Activated naive CD8-positive, alpha-beta T cell treated with anti-CD3 and anti-CD28 coated beads for 36 hours (primary cell): ENCODE results near the gene LRP5. TPM values are rescaled to one million over a fixed set of nuclear protein-coding genes. Genes with fewer than 3 reads are reported as not detected.

Source experiments
- DNase-seq: peaks from one replicate; pipeline ENCODE4 v3.0.0; 2021
- H3K27ac Mint-ChIP-seq: one replicate; pipeline ENCODE4 v1.8.0; 2022; ENCODE audit warnings: mild to moderate bottlenecking, moderate library complexity, mixed read lengths
- H3K27me3 Mint-ChIP-seq: one replicate; pipeline ENCODE4 v1.8.0; 2022; ENCODE audit warnings: mild to moderate bottlenecking, mixed read lengths
- H3K36me3 Mint-ChIP-seq: one replicate; pipeline ENCODE4 v1.8.0; 2021; ENCODE audit warnings: mild to moderate bottlenecking, mixed read lengths
- H3K4me1 Mint-ChIP-seq: one replicate; pipeline ENCODE4 v1.8.0; 2021; ENCODE audit warnings: mixed read lengths
- H3K4me3 Mint-ChIP-seq: one replicate; pipeline ENCODE4 v1.8.0; 2022; ENCODE audit warnings: mild to moderate bottlenecking, moderate library complexity, mixed read lengths
- H3K9me3 Mint-ChIP-seq: one replicate; pipeline ENCODE4 v1.8.0; 2022; ENCODE audit warnings: mixed read lengths
- total RNA-seq, 2 experiments: library from RNA; stranded (reverse); gene quantifications; one replicate each; pipeline ENCODE4 v1.2.3, GENCODE V29; 2021

Gene LRP5
- total RNA-seq, 2 experiments from 2014 or later, result 12.7 to 15.4 TPM

DNA sequence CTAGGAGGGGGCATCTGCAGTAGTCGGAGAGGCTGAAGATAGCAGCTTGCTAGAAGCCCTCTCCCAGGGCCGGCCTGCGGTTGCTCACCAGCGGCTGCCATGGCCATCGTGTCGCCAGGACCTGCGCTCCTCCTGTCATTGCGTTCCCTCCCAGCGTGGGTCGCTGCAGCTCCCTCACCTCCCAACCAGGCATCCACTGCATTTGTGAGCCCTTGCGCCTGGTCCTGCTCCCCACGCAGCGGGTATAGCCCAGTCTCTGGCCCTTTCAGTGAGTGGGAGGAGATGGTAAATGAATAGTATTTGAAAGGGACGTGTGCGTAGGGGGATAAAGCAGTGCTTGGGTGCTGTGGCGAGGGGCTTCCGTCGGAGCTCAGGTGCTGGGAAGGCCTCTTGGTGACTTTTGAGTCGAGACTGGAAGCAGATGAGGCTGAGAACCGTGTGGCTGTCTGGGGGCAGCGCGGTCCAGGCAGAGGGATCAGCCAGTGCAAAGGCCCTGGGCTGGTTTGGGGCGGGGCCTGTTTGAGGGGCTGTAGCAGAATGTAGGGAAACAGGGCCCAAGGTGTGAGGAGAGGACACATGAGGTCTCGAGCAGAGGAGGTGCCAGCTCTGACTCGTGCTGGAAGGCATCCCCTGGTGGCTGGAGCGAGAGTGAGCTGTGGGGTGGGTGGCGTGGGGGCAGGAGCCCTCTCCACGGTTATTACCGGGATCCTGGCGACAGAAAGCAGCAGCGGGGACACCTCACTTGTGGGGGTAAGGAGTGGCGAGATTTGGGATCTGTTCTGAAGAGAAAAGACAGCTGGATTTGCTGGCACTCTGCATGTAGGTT lies 39.3 kb downstream of the LRP5 start:
- Mint-ChIP-seq H3K36me3 (no peaks in the 10 kb centered on the region), H3K4me1 (no peaks in the 10 kb centered on the region), H3K4me3 (no peak overlapping the region), H3K27ac (no peak overlapping the region), H3K9me3 (no peaks in the 10 kb centered on the region), H3K27me3 (no peaks in the 10 kb centered on the region)
- no peak for DNase-seq

DNA sequence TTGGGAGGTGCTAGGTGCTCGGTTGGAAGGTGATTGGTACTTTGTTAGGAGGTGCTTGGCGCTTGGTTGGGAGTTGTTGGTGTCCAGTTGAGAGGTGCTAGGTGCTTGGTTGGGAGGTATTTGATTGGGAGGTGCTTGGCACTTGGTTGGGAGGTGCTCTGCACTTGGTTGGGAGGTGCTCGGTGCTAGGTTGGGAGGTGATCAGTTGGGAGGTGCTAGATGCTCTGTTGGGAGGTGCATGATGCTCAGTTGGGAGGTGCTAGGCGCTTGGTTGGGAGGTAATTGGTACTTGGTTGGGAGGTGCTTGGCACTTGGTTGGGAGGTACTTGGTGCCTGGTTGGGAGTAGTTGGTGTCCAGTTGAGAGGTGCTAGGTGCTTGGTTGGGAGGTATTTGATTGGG lies 40.2 kb downstream of the LRP5 start:
- no peak for DNase-seq
- Mint-ChIP-seq H3K27ac (no peak overlapping the region), H3K4me1 (no peaks in the 10 kb centered on the region), H3K36me3 (no peaks in the 10 kb centered on the region), H3K27me3 (no peaks in the 10 kb centered on the region), H3K9me3 (no peaks in the 10 kb centered on the region), H3K4me3 (no peak overlapping the region)

DNA sequence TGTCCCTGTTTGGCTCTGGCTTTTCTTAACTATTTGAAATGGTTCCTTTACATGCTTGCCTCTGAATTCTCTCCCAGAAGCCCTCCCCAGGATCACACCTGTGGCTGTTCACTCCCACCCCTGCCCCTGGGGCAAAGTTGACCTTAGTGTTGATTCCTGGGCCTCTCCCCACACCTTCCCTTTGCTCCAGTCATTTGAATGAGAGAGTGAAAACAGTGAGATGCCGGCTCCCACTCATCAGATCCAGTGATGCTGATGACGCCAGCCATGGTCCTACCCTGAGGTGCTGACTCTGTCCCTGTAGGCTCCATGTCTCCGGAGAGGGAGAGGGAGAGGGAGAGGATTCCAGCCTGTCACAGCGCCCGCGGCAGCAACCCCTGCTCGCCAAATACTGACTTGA lies 40.7 kb downstream of the LRP5 start:
- no peaks in the 10 kb centered on the region for H3K27me3 Mint-ChIP-seq
- no peaks in the 10 kb centered on the region for H3K4me1 Mint-ChIP-seq
- H3K36me3 Mint-ChIP-seq, result no peaks in the 10 kb centered on the region
- no peak overlapping the region for H3K27ac Mint-ChIP-seq
- no peak overlapping the region for H3K4me3 Mint-ChIP-seq
- H3K9me3 Mint-ChIP-seq, result no peaks in the 10 kb centered on the region
- DNase-seq, result no peak

DNA sequence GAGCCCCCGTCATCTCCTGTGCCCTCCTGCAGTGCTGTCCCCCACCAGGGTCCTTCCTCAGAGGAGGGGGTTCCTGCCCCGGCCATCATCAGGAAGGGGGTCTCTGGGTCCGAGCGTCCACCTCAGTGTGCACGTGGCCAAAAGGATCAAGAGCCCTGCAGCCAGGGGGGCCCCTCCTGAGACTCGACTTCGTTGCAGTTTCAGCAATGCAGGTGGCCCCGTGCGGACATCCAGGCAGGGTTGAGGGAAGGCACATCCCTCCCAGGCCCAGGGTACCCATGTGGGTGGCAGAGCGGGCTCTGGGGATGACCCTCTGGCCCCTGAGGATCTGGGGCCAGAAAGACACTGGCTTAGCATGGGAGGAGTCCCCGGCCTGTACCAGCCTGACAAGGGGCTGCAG lies 41.3 kb downstream of the LRP5 start:
- no peak for DNase-seq
- Mint-ChIP-seq H3K27ac (no peak overlapping the region), H3K9me3 (no peaks in the 10 kb centered on the region), H3K27me3 (no peaks in the 10 kb centered on the region), H3K4me3 (no peak overlapping the region), H3K4me1 (no peaks in the 10 kb centered on the region), H3K36me3 (peaks cover 2% of the 10 kb centered on the region)

DNA sequence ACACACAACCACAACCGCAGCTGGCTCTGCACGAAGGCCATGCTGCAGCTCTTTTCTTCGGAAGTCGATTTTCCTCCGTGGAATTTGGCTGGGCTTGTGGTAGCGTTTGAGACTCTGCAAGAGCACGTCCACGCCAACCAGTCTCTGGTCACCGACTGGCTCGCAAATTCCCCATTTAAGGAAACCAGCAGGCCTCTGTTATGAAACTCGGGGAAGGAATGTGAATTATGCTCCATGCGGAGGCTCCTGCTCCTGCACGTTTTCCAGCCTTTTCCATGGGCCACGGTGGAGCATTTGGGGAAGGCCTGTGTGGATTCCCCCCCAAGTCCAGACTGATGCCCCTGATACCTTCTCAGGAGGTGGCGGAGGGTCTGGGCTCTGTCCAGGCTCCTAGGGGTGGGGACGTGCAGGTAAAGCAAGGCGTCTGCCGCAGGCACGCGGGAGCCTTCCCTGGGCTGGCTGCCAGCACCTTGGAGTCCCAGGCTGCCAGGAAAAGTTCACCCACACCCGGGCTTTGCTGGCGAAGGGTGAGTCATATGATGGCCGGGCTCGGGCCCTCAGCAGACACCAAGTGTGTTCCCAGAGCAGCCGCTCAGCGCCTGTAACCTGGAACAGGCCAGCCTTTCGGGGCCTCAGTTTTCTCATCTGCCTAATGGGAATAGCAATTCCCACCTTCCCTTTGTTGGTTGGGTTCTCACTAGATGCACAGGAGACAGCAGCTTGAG lies 41.9 kb downstream of the LRP5 start:
- Mint-ChIP-seq H3K27me3 (no peaks in the 10 kb centered on the region), H3K36me3 (peaks cover 6% of the 10 kb centered on the region), H3K9me3 (no peaks in the 10 kb centered on the region), H3K4me3 (no peak overlapping the region), H3K27ac (no peak overlapping the region), H3K4me1 (no peaks in the 10 kb centered on the region)
- DNase-seq, result no peak

DNA sequence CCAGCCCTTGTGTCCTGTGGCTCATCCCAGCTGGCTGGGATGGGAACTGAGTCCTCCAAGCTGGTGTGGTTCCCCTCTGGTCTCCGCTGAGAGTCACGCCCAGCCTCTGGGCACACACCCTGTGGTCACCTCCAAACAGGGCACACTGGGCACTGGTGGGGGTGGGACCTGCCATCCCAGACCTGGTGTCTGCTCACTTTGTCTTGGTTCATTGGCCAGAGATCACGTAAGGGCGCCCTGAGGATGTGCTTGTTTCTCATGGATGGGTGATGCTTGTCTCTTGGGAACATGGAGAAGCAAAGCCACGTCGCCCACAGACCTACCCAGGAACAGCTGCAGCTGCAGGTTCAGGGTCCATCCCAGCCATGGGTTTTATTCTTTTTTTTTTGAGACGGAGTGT lies 43.1 kb downstream of the LRP5 start:
- H3K36me3 Mint-ChIP-seq, result peaks cover 10% of the 10 kb centered on the region
- no peaks in the 10 kb centered on the region for H3K4me1 Mint-ChIP-seq
- DNase-seq, result no peak
- H3K9me3 Mint-ChIP-seq, result no peaks in the 10 kb centered on the region
- no peaks in the 10 kb centered on the region for H3K27me3 Mint-ChIP-seq
- no peak overlapping the region for H3K4me3 Mint-ChIP-seq
- H3K27ac Mint-ChIP-seq, result no peak overlapping the region

DNA sequence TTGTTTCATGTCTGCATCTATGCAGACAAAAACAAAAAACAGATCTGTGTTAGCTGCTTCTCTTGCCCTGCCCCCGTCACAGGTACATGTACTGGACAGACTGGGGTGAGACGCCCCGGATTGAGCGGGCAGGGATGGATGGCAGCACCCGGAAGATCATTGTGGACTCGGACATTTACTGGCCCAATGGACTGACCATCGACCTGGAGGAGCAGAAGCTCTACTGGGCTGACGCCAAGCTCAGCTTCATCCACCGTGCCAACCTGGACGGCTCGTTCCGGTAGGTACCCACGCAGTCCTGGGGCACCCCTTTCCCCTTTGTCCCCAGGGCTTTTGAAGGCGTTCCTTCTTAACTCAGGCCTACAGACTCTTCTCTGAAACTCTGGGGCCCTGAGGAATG lies 45.2 kb downstream of the LRP5 start:
- peaks cover 13% of the 10 kb centered on the region for H3K36me3 Mint-ChIP-seq
- no peaks in the 10 kb centered on the region for H3K27me3 Mint-ChIP-seq
- no peak for DNase-seq
- no peaks in the 10 kb centered on the region for H3K4me1 Mint-ChIP-seq
- no peaks in the 10 kb centered on the region for H3K9me3 Mint-ChIP-seq
- H3K4me3 Mint-ChIP-seq, result no peak overlapping the region
- H3K27ac Mint-ChIP-seq, result no peak overlapping the region

DNA sequence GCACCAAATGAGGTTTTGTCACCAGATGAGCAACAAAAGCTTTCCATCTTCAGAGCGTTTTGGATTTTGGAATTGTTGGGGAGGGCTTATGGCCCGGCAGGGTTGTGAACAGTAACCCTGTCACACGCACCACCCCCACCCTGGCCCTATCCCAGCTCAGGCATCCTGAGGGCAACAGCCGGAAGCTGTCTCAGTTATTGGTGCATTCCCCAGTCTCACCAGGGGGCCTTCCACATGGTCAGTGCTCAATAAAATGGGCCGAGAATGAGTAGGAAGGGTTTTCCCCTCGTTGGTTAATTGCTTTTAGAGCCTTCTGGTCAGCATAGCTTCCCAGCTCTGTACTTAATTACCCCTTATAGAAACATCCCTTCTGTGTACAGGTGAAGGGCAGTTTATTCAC lies 46.0 kb downstream of the LRP5 start:
- Mint-ChIP-seq H3K27ac (no peak overlapping the region), H3K36me3 (peaks cover 13% of the 10 kb centered on the region), H3K4me1 (no peaks in the 10 kb centered on the region), H3K9me3 (no peaks in the 10 kb centered on the region), H3K4me3 (no peak overlapping the region), H3K27me3 (no peaks in the 10 kb centered on the region)
- no peak for DNase-seq

DNA sequence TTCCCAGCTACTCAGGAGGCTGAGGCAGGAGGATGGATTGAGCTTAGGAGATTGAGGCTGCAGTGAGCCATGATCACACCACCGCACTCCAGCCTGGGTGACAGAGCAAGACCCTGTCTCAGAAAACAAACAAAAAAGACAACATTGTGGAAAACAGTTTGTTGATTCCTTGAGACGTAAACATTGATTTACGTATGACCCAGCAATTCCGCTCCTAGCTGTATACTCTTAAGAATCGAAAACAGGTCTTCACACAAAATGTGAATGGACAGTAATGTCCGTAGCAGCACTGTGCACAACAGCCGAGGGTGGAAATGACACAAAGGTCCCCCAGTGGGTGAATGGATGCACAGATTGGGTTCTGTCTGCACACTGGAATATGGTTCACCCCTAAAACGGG lies 49.3 kb downstream of the LRP5 start:
- H3K4me1 Mint-ChIP-seq, result no peaks in the 10 kb centered on the region

DNA sequence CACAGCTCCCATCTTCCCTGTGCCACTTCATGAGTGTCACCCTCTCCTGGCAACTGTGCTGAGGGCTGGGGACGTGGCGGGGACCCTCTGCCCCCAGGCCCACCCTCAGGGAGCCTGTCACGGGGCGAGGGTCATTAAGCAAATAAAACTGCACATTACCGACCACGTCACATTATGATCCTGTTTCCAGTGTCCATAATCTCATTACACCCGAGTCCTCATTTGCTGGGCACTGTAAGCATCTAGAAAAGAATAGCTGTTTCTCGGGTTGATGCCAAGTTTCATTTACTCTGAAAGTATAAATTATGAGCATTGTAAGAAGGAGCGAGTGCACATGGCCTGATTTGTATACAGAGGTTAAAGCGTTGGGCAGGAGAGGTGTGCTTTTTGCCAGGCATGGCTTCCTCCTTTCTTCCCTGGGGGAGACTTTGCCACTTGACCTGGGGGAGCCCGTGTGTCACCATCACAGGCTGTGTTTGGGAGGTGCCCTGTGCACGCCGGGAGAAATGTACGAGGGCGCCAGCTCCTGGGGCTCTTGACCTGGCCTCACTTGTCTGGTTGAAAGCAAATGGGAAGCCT lies 50.5 kb downstream of the LRP5 start:
- Mint-ChIP-seq H3K4me3 (no peak overlapping the region), H3K36me3 (peaks cover 13% of the 10 kb centered on the region), H3K4me1 (no peaks in the 10 kb centered on the region), H3K27ac (no peak overlapping the region), H3K27me3 (no peaks in the 10 kb centered on the region), H3K9me3 (no peaks in the 10 kb centered on the region)
- DNase-seq, result no peak

More for the DNA sequence above, 49.3 kb downstream of the LRP5 start:
- DNase-seq, result no peak
- Mint-ChIP-seq H3K9me3 (no peaks in the 10 kb centered on the region), H3K27me3 (no peaks in the 10 kb centered on the region), H3K27ac (no peak overlapping the region), H3K36me3 (peaks cover 13% of the 10 kb centered on the region), H3K4me3 (no peak overlapping the region)

DNA sequence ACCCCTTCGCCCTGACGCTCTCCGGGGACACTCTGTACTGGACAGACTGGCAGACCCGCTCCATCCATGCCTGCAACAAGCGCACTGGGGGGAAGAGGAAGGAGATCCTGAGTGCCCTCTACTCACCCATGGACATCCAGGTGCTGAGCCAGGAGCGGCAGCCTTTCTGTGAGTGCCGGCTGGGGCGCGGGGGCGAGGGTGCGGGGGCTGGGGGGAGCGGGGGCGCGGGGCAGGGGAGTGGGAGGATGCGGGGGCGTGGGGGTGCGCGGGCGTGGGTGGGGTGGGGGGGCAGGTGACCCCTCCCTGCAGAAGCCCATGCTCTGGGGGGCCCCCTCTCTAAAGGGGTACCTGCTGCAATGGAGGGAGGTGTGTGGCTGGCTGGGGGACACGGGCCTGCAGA lies 51.4 kb downstream of the LRP5 start:
- H3K27me3 Mint-ChIP-seq, result no peaks in the 10 kb centered on the region
- H3K4me3 Mint-ChIP-seq, result no peak overlapping the region

DNA sequence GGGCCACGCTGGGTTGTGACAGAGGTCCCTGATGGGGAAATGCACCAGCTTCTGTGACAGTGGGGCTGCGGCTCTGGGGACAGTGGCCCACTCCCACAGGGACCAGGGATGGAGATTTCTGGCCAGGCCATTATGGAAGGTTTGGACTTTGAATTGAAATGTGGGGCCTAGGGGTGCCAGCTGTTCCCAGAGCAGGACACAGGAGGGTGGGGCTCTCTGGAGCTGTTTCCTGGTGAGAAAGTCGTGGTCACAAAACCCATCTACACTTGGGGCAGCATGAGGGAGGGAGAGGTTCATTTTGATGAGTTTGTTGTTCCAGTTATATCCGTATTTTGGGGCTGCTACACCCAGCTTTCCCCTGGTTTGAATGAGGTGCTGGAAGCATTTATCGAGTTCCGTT lies 52.2 kb downstream of the LRP5 start:
- H3K27ac Mint-ChIP-seq, result no peak overlapping the region
- H3K4me1 Mint-ChIP-seq, result no peaks in the 10 kb centered on the region
- no peak overlapping the region for H3K4me3 Mint-ChIP-seq
- no peaks in the 10 kb centered on the region for H3K9me3 Mint-ChIP-seq
- no peak for DNase-seq
- H3K36me3 Mint-ChIP-seq, result peaks cover 5% of the 10 kb centered on the region
- H3K27me3 Mint-ChIP-seq, result no peaks in the 10 kb centered on the region

More for the DNA sequence above, 51.4 kb downstream of the LRP5 start:
- Mint-ChIP-seq H3K9me3 (no peaks in the 10 kb centered on the region), H3K36me3 (peaks cover 10% of the 10 kb centered on the region), H3K4me1 (no peaks in the 10 kb centered on the region), H3K27ac (no peak overlapping the region)
- DNase-seq, result no peak

DNA sequence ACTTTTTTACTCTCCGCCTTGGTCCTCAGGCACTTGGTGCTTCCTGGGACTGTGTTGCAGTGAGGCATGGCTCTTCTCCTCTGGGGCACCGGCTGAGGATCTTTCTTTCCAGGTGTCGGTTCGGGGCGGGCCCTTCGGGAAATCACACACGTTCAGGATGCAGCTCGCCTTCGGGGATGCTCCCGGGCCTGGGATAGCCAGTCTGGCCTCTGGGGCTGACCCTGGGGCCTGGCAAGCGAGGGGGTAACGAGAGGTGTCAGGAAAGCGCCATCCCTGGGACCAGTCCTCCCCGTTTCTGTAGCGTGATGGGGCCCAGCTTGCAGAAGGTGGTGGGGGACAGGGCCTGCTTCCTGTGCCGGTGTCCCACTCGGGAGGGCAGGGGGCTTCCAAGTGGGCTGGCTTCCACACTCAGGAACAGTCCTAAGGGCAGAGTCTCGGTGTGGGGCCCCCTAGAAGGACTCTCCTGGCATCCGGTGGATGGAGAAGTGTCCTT lies 53.6 kb downstream of the LRP5 start:
- no peaks in the 10 kb centered on the region for H3K36me3 Mint-ChIP-seq
- H3K27ac Mint-ChIP-seq, result no peak overlapping the region
- DNase-seq, result no peak
- no peaks in the 10 kb centered on the region for H3K9me3 Mint-ChIP-seq
- no peak overlapping the region for H3K4me3 Mint-ChIP-seq
- no peaks in the 10 kb centered on the region for H3K27me3 Mint-ChIP-seq
- H3K4me1 Mint-ChIP-seq, result no peaks in the 10 kb centered on the region

DNA sequence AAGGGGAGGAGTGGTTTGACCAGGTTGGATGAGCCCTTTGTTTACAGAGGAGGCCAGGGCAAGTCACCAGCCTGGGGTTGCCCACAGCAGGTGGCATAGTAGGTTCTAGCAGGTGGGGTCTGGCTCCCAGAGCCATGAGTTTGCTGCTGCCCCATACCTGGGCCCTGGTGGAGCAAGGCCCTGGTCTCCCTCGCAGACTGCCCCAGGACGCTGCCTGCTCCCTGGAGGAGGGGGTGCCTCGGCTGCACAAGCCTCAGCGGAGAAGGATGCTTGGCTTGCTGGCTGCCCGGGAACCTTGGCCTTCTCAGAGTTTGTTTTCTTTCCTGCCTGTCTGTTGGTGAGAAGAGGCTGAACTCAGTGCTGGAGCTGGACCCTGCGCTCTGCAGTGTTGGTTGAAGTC lies 54.9 kb downstream of the LRP5 start:
- H3K9me3 Mint-ChIP-seq, result no peaks in the 10 kb centered on the region
- H3K4me1 Mint-ChIP-seq, result no peaks in the 10 kb centered on the region
- H3K27me3 Mint-ChIP-seq, result no peaks in the 10 kb centered on the region

DNA sequence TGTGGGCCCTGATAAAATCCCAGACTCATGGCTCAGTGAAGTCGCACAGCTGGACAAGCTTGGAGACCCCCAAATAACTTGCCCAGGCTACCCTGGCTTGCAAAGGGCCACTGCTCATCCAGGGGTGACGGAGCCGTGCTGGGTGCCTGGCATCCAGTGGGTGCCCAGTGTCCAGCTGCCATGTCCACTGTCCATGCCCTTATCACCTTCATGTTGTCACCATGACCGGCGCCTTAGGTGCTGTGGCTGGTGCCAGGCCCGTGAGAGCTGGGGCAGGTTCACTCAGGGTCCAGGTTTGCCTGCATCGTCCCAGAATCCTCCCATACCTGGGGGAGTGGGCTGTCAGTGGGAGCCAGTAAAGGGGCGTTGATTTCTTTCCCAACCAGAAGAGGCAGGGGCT lies 57.4 kb downstream of the LRP5 start:
- DNase-seq, result no peak
- Mint-ChIP-seq H3K36me3 (peaks cover 2% of the 10 kb centered on the region), H3K27ac (no peak overlapping the region), H3K9me3 (no peaks in the 10 kb centered on the region), H3K4me3 (no peak overlapping the region), H3K27me3 (no peaks in the 10 kb centered on the region), H3K4me1 (no peaks in the 10 kb centered on the region)

More for the DNA sequence above, 54.9 kb downstream of the LRP5 start:
- H3K36me3 Mint-ChIP-seq, result peaks cover 2% of the 10 kb centered on the region
- H3K4me3 Mint-ChIP-seq, result no peak overlapping the region
- H3K27ac Mint-ChIP-seq, result peak overlapping the region; percentile 31
- no peak for DNase-seq
